HG02870 (cell line): ENCODE results near the gene MAPK14.
"Not testable (repeated sequence)": the region's sequence is repeated elsewhere in the genome, so short reads cannot be mapped to it uniquely, and the experiment has no call there.

Experiments
- ATAC-seq: cut with Tn5 transposase; IDR thresholded peaks from one replicate; pipeline ENCODE4 v1.9.1; 2021; ENCODE audit warnings: mild to moderate bottlenecking, moderate library complexity; ENCODE audit not compliant: unreplicated experiment

Gene MAPK14

GRCh38 chr6:36120539-36120938 lies 92.9 kb downstream of the MAPK14 start:
- ATAC-seq = no peak

- ATAC-seq = no peak
Observed at GRCh38 chr6:36120979-36121786, 93.6 kb downstream of the MAPK14 start.

- no peak for ATAC-seq
Observed at GRCh38 chr6:36121787-36122494, 94.3 kb downstream of the MAPK14 start.

GRCh38 chr6:36122495-36123269 lies 95.1 kb downstream of the MAPK14 start:
- no peak for ATAC-seq

- no peak for ATAC-seq
Observed at GRCh38 chr6:36123270-36124139, 95.9 kb downstream of the MAPK14 start.

- not testable (repeated sequence) for ATAC-seq
Observed at GRCh38 chr6:36124346-36124745, 96.7 kb downstream of the MAPK14 start.

GRCh38 chr6:36124881-36125280 lies 97.3 kb downstream of the MAPK14 start:
- no peak for ATAC-seq

GRCh38 chr6:36125575-36125974 lies 98.0 kb downstream of the MAPK14 start:
- no peak for ATAC-seq

GRCh38 chr6:36126121-36126520 lies 98.5 kb downstream of the MAPK14 start:
- ATAC-seq = no peak

- no peak for ATAC-seq
Observed at GRCh38 chr6:36126553-36127458, 99.2 kb downstream of the MAPK14 start.

GRCh38 chr6:36127462-36128016 lies 99.9 kb downstream of the MAPK14 start:
- ATAC-seq = no peak

- no peak for ATAC-seq
Observed at GRCh38 chr6:36128073-36128472, 100.5 kb downstream of the MAPK14 start.

GRCh38 chr6:36128793-36129192 lies 101.2 kb downstream of the MAPK14 start:
- no peak for ATAC-seq

GRCh38 chr6:36129334-36129733 lies 101.7 kb downstream of the MAPK14 start:
- ATAC-seq = not testable (repeated sequence)

GRCh38 chr6:36129941-36130666 lies 102.5 kb downstream of the MAPK14 start, which contains the start of gene MAPK13:
Gene MAPK13, plus strand, starts transcription at chr6:36130513. Its CDS starts 70 bp downstream, at chr6:36130583.
- ATAC-seq = no peak

- ATAC-seq = peak; percentile 27
Observed at GRCh38 chr6:36130667-36131510, 103.3 kb downstream of the MAPK14 start.

- peak; percentile 79 for ATAC-seq
Observed at GRCh38 chr6:36131511-36132245, 104.1 kb downstream of the MAPK14 start.
